Choroid plexus epithelial cell (primary cell): ENCODE measurements around the gene EPHA3.

Source experiments
- DNase-seq: peaks from one replicate; pipeline ENCODE4 v3.0.0-alpha.2; 2010; ENCODE audit warnings: low read depth
- H3K4me3 ChIP-seq: 2 replicates; pipeline ENCODE4 v1.5.1; 2011; ENCODE audit warnings: low read depth, mild to moderate bottlenecking, control low read depth, low read length, moderate library complexity
- CTCF ChIP-seq: conservative IDR thresholded peaks from 2 replicates; pipeline ENCODE4 v1.5.1; 2011; ENCODE audit warnings: low read depth, mild to moderate bottlenecking, control low read depth, inconsistent platforms, low read length, moderate library complexity

The EPHA3 gene

DNA sequence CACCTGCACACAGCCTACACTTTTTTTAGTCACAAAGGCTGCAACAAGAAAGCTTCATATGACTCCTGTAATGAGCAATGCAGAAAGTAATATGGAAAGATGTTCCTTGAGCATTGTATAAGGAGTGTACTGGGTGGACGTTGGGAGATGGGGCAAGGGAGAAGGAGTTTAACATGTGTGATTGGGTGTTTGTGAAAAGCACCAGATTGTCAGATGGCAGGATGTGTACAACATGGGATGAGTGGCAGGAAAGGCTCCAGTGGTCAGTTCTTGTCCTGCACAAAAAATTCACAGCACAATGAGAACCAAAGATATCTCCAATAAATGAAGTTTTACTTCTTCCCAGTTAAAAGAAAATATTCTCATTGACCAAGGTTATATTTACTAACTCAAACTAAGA lies 255.1 kb downstream of the EPHA3 start:
- TF ChIP-seq CTCF: no peak
- no peak for DNase-seq
- H3K4me3 ChIP-seq: no peak overlapping the region

GRCh38 chr3:89363171-89363570 lies 255.8 kb downstream of the EPHA3 start:
- DNase-seq: no peak
- no peak overlapping the region for H3K4me3 ChIP-seq
- TF ChIP-seq CTCF: no peak

- no peak for DNase-seq
- no peak overlapping the region for H3K4me3 ChIP-seq
- TF ChIP-seq CTCF: no peak
Observed at GRCh38 chr3:89364314-89364713, 256.9 kb downstream of the EPHA3 start.

GRCh38 chr3:89367166-89367565 lies 259.7 kb downstream of the EPHA3 start:
- DNase-seq: no peak
- H3K4me3 ChIP-seq: no peak overlapping the region
- TF ChIP-seq CTCF: no peak

DNA sequence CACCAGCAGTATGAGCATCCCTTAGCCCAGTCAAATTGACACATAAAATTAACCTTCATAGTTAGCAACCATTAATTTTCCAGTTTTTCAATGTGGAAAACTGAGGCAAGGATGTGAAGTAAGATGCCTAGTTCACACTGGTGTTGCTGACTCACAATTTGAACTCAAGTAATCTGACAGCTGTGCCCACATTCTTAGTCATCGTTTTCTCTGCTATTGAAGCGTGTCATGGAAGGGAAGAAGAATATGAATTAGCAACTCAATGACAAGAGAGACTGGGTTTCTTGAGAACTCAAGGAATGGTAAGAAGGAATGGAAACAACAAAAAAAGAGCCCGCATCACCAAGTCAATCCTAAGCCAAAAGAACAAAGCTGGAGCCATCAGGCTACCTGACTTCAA lies 261.4 kb downstream of the EPHA3 start:
- no peak for DNase-seq
- H3K4me3 ChIP-seq: no peak overlapping the region
- no peak for TF ChIP-seq CTCF

DNA sequence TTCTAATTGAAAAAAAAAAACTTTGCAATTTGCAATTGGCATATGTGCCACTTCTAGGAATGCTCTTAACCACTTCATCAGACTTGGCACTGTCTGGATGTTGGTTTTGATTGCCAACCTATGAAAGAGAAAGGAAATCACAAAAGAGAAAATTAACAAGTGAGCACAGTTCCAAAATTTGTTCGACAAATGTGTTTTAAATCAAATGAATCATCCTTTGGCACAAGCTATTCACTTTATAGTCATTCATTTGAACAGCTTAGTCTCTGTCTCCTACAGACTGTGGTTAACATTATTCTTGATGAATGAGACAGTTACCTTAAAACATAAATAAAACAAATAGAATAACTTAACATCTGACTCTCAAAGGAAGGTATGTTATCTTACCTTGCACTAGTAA lies 265.0 kb downstream of the EPHA3 start:
- DNase-seq: peak; percentile 30
- no peak overlapping the region for H3K4me3 ChIP-seq
- no peak for TF ChIP-seq CTCF

GRCh38 chr3:89373434-89373833 lies 266.0 kb downstream of the EPHA3 start:
- H3K4me3 ChIP-seq: no peak overlapping the region
- no peak for TF ChIP-seq CTCF
- DNase-seq: no peak
